C4-2B (cell line): ENCODE measurements around the gene PLOD1.

Experiments
- ZFX ChIP-seq: fragments of 450-650 bp; IDR thresholded peaks from 2 replicates; pipeline ENCODE4 v1.6.1; 2017
- TF ChIP-seq, protein P1 (sequence below): fragments of 450-650 bp; conservative IDR thresholded peaks from 2 replicates; pipeline ENCODE4 v1.5.1; 2017; ENCODE audit warnings: mild to moderate bottlenecking

DNA sequence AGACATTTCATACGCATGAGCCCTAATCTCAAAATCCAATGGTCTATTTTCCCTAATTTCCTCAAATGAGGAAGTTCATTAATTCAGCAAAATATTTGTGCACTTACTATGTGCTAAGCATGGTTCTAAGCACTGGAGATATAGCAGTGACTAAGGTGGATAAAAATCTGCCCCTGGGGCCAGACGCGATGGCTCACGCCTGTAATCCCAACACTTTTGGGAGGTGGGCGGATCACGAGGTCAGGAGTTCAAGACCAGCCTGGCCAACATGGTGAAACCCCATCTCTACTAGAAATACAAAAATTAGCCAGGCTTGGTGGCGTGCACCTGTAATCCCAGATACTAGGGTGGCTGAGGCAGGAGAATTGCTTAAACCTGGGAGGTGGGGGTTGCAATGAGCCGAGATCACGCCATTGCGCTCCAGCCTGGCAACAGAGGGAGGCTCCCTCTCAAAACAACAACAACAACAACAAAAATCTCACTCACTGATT is 80.5 kb downstream of the PLOD1 start:
- TF ChIP-seq, protein P1, sequence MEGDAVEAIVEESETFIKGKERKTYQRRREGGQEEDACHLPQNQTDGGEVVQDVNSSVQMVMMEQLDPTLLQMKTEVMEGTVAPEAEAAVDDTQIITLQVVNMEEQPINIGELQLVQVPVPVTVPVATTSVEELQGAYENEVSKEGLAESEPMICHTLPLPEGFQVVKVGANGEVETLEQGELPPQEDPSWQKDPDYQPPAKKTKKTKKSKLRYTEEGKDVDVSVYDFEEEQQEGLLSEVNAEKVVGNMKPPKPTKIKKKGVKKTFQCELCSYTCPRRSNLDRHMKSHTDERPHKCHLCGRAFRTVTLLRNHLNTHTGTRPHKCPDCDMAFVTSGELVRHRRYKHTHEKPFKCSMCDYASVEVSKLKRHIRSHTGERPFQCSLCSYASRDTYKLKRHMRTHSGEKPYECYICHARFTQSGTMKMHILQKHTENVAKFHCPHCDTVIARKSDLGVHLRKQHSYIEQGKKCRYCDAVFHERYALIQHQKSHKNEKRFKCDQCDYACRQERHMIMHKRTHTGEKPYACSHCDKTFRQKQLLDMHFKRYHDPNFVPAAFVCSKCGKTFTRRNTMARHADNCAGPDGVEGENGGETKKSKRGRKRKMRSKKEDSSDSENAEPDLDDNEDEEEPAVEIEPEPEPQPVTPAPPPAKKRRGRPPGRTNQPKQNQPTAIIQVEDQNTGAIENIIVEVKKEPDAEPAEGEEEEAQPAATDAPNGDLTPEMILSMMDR, result no peak
- no peak for TF ChIP-seq ZFX
